GM19372 (cell line): ENCODE results near the gene GH1.
"Not testable (repeated sequence)": the region's sequence is repeated elsewhere in the genome, so short reads cannot be mapped to it uniquely, and the experiment has no call there.

ENCODE experiments used
- ATAC-seq: cut with Tn5 transposase; IDR thresholded peaks from one replicate; pipeline ENCODE4 v1.9.1; 2021; ENCODE audit warnings: mild to moderate bottlenecking, low read depth, moderate library complexity; ENCODE audit not compliant: unreplicated experiment

Gene GH1

DNA sequence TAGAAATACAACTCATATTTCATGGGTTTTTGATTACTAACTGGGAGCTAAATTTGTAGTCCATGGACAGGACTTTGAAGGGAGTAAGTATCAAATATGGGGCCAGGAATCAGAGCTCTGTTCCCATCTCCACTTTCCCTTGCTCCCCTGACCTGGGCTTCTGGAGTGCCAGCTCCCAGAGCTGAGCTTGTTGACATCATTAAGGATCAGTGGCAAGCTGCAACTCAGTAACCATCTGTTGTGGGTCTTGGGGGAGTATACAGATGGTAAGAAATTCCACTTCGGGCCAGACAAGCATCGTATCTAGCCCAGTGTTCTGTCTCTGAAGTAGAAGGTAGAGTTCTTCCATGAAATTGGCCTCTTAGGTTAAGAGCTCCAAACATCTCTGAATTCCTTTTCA is 16.7 kb downstream of the GH1 start:
- not testable (repeated sequence) for ATAC-seq

- not testable (repeated sequence) for ATAC-seq
These were observed 19.5 kb downstream of the GH1 start for GRCh38 chr17:63898899-63899798.

DNA sequence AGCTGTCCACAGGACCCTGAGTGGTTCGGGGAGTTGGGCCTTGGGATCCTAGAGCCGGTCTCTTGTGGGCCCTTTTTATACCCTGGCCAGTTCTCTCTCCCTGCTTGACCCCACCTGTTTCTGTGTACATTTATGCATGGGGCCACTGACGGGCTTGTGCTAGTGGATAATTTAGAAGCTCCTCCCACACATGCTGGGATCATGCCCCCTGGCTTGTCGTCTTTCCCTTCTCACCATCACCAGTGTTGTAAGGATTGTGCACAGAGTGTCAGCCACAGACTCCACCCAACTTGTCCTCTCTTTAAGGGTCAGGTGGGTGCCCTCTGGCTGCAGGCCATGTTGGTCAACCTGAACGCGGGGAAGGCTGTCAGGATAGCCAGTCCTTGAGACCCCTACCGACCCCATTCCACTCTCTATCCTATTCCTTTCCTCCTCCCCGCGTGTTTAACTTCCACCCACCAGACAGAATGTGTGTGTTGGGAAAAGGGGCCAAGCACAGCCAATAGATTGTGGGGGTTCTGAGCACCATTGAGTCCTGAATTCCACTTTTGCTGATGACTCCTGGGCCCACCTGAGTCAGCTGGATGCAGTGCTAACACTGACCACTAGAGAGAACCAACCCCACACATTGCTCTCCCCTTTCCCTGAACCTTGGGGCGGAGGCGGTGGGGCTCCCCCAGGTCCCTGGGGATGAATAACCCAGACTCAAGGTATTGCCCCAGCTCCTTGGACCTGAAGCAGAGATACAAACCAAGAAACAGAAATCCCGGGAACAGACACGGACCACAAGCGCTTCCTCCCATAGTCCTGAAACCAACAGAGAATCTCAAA is 21.9 kb downstream of the GH1 start, which contains the start of gene CSH1:
Gene CSH1, minus strand, starts transcription at position 51 of the 831 bp plus-strand sequence. CDS start 63 bp downstream, outside the sequence.
- not testable (repeated sequence) for ATAC-seq

DNA sequence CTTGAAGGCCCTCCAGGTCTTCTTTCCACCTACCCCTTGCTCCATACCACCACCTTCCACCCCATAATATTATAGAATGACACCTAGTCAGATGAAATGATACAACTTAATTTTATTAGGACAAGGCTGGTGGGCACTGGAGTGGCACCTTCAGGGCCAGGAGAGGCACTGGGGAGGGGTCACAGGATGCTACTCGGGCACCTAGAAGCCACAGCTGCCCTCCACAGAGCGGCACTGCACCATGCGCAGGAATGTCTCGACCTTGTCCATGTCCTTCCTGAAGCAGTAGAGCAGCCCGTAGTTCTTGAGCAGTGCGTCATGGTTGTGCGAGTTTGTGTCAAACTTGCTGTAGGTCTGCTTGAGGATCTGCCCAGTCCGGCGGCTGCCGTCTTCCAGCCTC is 23.8 kb downstream of the GH1 start:
- ATAC-seq, result not testable (repeated sequence)

DNA sequence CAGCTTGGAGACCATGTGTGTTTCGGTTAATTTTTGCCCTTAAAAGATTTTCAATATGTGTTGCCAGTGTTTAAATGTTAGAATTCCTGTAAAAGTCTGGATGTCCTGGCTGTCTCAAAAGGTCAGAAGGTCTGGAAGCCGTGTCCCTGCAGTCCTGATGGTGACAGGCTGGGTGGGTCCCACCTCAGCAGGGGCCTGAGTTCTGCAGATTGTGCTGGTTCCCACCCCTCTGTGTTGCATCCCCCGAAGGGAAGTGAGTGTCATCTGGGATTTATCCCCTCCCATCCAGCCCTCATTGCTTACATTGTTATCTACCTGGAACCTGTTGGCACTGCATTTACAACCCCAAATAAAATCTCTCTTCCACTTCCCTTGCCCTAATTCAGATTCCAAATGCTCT is 24.6 kb downstream of the GH1 start:
- ATAC-seq, result not testable (repeated sequence)

DNA sequence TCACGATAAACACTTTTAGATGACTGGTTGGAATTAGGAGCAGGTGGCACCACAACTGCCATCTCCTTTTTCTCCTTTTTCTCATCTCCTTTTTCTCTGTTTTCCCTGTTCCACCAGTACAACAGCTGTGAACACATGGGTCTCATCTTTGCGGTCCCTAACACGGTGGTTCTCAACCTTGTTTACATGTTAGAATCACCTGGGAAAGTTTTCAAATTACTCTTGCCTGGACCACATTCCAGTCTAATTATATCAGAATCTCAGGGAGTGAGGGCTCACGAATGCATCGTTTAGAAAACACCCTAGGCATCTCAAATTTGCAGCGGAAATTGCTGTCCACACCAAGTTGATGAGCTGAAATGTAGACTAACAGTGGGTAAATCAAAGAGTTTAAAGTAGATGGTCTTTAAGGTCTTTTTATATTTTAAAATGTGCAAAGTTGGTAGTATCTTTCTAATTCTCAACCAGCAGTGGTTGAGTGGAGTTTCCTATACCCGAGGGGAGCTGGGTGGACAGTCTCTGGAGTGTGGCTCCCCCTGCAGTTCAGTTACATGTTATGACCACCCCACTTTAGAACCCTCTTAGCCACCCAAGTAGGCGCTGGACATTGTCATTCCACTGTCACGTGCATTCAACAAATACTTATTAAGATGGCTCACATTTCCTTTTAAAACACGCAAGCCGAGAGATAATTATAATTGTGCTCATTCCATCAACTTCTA is 26.2 kb downstream of the GH1 start:
- ATAC-seq, result not testable (repeated sequence)

- not testable (repeated sequence) for ATAC-seq
These were observed 29.4 kb downstream of the GH1 start for GRCh38 chr17:63889026-63889848.

DNA sequence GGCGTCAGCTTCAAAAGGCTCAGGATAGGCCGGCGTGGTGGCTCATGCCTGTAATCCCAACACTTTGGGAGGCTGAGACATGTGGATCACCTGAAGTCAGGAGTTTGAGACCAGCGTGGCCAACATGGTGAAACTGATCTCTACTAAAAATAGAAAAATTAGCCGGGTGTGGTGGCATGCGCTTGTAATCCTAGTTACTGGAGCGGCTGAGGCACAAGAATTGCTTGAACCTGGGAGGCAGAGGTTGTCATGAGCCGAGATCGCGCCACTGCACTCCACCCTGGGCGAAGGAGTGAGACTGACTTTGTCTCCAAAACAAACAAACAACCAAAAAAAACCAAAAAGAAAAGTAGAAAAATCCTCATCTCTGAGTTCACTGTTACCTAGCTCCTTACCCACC is 33.5 kb downstream of the GH1 start:
- not testable (repeated sequence) for ATAC-seq

DNA sequence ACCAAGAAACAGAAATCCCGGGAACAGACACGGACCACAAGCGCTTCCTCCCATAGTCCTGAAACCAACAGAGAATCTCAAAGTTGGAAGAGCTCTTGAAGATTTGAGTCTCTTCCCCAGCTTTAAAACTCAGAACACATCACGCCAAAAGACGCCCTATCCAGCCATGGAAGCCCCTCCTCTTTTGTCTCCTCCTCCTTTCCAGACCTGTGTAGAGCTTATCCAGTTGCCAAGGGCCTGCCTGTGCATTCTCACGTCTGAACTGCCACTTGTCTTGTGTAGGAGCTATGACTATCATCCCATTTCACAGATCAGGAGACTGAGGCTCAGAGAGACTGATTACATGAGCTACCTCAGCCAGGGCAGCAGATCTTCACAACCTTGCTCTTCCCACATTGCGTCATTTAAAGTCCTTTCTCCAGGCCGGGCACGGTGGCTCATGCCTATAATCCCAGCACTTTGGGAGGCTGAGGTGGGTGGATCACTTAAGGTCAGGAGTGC is 36.0 kb downstream of the GH1 start:
- not testable (repeated sequence) for ATAC-seq

GRCh38 chr17:63881935-63882601 is 36.6 kb downstream of the GH1 start, which contains the start of gene GH2:
GH2 (minus strand) TSS chr17:63881944; CDS start chr17:63881801, 143 bp downstream.
- ATAC-seq, result no peak

DNA sequence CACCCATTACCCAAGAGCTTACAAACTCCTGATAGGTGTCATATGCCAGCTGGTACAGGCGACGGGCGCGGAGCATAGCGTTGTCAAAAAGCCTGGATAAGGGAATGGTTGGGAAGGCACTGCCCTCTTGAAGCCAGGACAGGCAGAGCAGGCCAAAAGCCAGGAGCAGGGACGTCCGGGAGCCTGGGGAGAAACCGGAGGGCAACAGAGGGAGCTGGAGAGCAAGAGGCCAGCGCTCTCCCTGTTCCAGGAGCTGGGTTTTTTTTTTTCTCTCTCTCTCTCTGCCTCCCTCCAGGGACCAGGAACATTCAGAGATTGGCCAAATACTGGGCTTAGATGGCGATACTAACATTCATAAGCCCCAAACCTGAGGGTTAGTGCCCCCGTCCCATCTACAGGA is 37.3 kb downstream of the GH1 start:
- ATAC-seq, result not testable (repeated sequence)

GRCh38 chr17:63880706-63881105 is 37.9 kb downstream of the GH1 start:
- ATAC-seq, result no peak

GRCh38 chr17:63878413-63878812 is 40.2 kb downstream of the GH1 start:
- ATAC-seq, result not testable (repeated sequence)

DNA sequence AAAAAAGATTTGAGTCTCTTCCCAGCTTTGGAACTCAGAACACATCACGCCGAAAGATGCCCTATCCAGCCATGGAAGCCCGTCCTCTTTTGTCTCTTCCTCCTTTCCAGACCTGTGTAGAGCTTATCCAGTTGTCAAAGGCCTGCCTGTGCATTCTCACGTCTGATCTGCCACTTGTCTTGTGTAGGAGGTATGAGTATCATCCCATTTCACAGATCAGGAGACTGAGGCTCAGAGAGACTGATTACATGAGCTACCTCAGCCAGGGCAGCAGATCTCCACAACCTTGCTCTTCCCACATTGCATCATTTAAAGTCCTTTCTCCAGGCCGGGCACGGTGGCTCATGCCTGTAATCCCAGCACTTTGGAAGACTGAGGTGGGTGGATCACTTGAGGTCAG is 43.9 kb downstream of the GH1 start:
- not testable (repeated sequence) for ATAC-seq

DNA sequence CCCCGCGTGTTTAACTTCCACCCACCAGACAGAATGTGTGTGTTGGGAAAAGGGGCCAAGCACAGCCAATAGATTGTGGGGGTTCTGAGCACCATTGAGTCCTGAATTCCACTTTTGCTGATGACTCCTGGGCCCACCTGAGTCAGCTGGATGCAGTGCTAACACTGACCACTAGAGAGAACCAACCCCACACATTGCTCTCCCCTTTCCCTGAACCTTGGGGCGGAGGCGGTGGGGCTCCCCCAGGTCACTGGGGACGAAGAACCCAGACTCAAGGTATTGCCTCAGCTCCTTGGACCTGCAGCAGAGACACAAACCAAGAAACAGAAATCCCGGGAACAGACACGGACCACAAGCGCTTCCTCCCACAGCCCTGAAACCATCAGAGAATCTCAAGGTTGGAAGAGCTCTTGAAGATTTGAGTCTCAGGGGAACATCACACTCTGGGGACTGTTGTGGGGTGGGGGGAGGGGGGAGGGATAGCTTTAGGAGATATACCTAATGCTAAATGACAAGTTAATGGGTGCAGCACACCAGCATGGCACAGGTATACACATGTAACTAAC is 44.5 kb downstream of the GH1 start:
- not testable (repeated sequence) for ATAC-seq

DNA sequence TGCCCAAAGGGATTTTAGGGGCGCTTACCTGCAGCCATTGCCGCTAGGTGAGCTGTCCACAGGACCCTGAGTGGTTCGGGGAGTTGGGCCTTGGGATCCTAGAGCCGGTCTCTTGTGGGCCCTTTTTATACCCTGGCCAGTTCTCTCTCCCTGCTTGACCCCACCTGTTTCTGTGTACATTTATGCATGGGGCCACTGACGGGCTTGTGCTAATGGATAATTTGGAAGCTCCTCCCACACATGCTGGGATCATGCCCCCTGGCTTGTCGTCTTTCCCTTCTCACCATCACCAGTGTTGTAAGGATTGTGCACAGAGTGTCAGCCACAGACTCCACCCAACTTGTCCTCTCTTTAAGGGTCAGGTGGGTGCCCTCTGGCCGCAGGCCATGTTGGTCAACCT is 45.1 kb downstream of the GH1 start, which contains the start of gene CSH2:
Gene CSH2, minus strand, starts transcription at position 101 of the 400 bp plus-strand sequence. Its CDS starts 63 bp downstream, at position 38.
- ATAC-seq, result not testable (repeated sequence)

GRCh38 chr17:63871646-63872365 is 46.8 kb downstream of the GH1 start:
- ATAC-seq, result not testable (repeated sequence)

DNA sequence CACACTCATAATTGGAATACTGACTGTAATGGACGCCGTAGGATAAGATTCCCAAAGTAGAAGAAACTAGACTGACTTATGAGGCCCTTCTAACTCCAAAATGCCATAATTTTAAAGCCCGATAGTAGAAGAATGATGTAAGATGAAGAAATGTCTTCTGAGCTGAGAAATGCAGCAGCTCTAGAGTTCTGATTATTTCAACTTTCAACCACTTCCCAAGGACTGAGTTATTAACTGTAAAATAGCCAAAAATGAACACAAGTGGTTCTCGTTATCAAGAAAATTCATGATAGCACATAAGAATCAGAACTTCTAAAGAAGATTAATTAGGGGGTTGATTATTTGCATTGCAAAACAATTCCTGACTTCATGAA is 48.4 kb downstream of the GH1 start:
- not testable (repeated sequence) for ATAC-seq
